GM19468 (cell line): ENCODE results near the gene VBP1.
"Not testable (repeated sequence)": the region's sequence is repeated elsewhere in the genome, so short reads cannot be mapped to it uniquely, and the experiment has no call there.

Experiments
- ATAC-seq: cut with Tn5 transposase; IDR thresholded peaks from one replicate; pipeline ENCODE4 v1.9.1; 2021; ENCODE audit warnings: mild to moderate bottlenecking, moderate library complexity, moderate number of reproducible peaks; ENCODE audit not compliant: unreplicated experiment; ENCODE audit errors: extremely low read depth

Gene VBP1

GRCh38 chrX:155262970-155263754 is 46.9 kb downstream of the VBP1 start:
- ATAC-seq, result no peak

- peak; percentile 83 for ATAC-seq
Measured at GRCh38 chrX:155263854-155264628, 47.8 kb downstream of the VBP1 start, which contains the start of gene RAB39B. Gene RAB39B, minus strand, starts transcription at chrX:155264491. Its CDS starts 203 bp downstream, at chrX:155264288.

- ATAC-seq, result no peak
Measured at GRCh38 chrX:155266439-155266838, 50.2 kb downstream of the VBP1 start.

GRCh38 chrX:155267995-155268394 is 51.7 kb downstream of the VBP1 start:
- not testable (repeated sequence) for ATAC-seq

GRCh38 chrX:155270969-155271368 is 54.7 kb downstream of the VBP1 start:
- ATAC-seq, result no peak

- ATAC-seq, result no peak
Measured at GRCh38 chrX:155279873-155280272, 63.6 kb downstream of the VBP1 start.
